ENCODE data around the gene MAGEA1.

MAGEA1 gene

GRCh38 chrX:153216926-153217325 is 37.8 kb downstream of the MAGEA1 start:
- no peak overlapping the region for H3K27ac ChIP-seq
- DNase-seq (ENCODE audit: low spot score): no peak
- no peak for TF ChIP-seq CTCF (IDR thresholded peaks at IDR 0.05)
- no peak overlapping the region for H3K4me3 ChIP-seq

GRCh38 chrX:153225438-153226098 is 46.5 kb downstream of the MAGEA1 start:
- H3K4me3 ChIP-seq: no peak overlapping the region
- TF ChIP-seq CTCF (IDR thresholded peaks at IDR 0.05): no peak
- no peak overlapping the region for H3K27ac ChIP-seq
- no peak for DNase-seq (ENCODE audit: low spot score)

GRCh38 chrX:153226344-153227185 is 47.5 kb downstream of the MAGEA1 start:
- no peak for DNase-seq (ENCODE audit: low spot score)
- no peak overlapping the region for H3K4me3 ChIP-seq
- TF ChIP-seq CTCF (IDR thresholded peaks at IDR 0.05): no peak
- no peak overlapping the region for H3K27ac ChIP-seq

Measured in coronary artery (tissue), 2 donors.